Hepatocyte (in vitro differentiated cells): ENCODE data around the gene ABCA3.

Experiments
- EZH2 ChIP-seq: fragments of 200-600 bp; sonication (generic); IDR thresholded peaks from 2 replicates; pipeline ENCODE4 v1.6.1; 2016; ENCODE audit warnings: antibody characterized with exemption, mild to moderate bottlenecking, borderline replicate concordance
- EZH2phosphoT487 ChIP-seq: fragments of 200-600 bp; sonication (generic); IDR thresholded peaks from one replicate; pipeline ENCODE4 v1.6.1; 2018; ENCODE audit warnings: antibody characterized with exemption, mild to moderate bottlenecking, low read depth, moderate library complexity; ENCODE audit not compliant: unreplicated experiment, severe bottlenecking
- TF ChIP-seq, protein P1 (sequence below): fragments of 200-600 bp; sonication (generic); IDR thresholded peaks from 2 replicates; pipeline ENCODE4 v1.5.1; 2016; ENCODE audit warnings: antibody characterized with exemption, mild to moderate bottlenecking; ENCODE audit not compliant: poor library complexity

DNA sequence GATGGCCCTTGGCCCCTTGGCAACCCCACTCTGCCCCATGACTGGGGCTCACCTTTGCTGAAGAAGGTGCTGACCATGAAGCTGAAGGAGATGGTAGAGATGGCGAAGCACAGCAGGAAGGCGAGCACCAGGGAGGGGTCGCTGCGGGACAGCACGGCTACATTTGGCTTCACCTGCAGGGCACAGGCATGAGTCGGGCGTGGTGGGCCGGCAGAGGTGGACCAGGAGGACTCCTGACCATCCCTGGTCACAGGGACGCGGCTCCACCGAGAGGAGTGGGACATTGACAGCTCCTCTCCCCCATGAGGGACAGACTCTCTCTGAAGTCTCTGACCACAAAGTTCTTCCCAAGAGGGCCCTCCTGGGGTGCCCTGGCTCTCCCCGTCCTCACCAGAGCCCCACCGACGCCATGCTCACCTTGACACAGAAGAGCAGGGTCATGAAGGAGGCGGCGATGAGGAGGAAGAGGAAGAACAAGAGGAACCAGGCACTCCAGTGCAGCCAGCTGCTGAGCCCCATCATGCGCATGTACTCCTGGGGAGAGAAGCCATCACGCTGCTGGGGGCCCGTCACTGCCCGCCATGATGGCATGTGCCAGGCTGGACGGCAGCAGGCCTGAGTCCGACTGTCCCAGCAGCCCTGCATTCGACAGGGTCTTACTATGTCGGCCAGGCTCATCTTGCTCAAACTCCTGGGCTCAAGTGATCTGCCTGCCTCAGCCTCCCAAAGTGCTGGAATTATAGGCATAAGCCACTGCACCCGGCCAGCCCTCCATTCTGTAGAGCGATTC lies 23.1 kb downstream of the ABCA3 start:
- TF ChIP-seq, protein P1, sequence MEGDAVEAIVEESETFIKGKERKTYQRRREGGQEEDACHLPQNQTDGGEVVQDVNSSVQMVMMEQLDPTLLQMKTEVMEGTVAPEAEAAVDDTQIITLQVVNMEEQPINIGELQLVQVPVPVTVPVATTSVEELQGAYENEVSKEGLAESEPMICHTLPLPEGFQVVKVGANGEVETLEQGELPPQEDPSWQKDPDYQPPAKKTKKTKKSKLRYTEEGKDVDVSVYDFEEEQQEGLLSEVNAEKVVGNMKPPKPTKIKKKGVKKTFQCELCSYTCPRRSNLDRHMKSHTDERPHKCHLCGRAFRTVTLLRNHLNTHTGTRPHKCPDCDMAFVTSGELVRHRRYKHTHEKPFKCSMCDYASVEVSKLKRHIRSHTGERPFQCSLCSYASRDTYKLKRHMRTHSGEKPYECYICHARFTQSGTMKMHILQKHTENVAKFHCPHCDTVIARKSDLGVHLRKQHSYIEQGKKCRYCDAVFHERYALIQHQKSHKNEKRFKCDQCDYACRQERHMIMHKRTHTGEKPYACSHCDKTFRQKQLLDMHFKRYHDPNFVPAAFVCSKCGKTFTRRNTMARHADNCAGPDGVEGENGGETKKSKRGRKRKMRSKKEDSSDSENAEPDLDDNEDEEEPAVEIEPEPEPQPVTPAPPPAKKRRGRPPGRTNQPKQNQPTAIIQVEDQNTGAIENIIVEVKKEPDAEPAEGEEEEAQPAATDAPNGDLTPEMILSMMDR, result no peak
- TF ChIP-seq EZH2, result no peak
- TF ChIP-seq EZH2phosphoT487, result no peak
